IPS-18a (cell line): Measurements from ENCODE around the gene UBE2L3.
"Not testable (repeated sequence)": the region's sequence is repeated elsewhere in the genome, so short reads cannot be mapped to it uniquely, and the experiment has no call there.

Experiments
- H3K27ac ChIP-seq: one replicate; pipeline ENCODE4 v1.5.1; 2013; ENCODE audit warnings: low read length
- H3K27me3 ChIP-seq: one replicate; pipeline ENCODE4 v1.6.1; 2013; ENCODE audit warnings: mild to moderate bottlenecking, low read length; ENCODE audit not compliant: control insufficient read depth, insufficient read depth
- H3K36me3 ChIP-seq: one replicate; pipeline ENCODE4 v1.6.1; 2013; ENCODE audit warnings: low read depth, low read length; ENCODE audit not compliant: control insufficient read depth
- H3K4me1 ChIP-seq: one replicate; pipeline ENCODE4 v1.6.1; 2013; ENCODE audit warnings: low read depth, low read length; ENCODE audit not compliant: control insufficient read depth
- H3K4me3 ChIP-seq: one replicate; pipeline ENCODE4 v1.5.1; 2013; ENCODE audit warnings: low read length
- H3K9ac ChIP-seq: one replicate; pipeline ENCODE4 v1.6.1; 2013; ENCODE audit warnings: mild to moderate bottlenecking, low read length, moderate library complexity
- H3K9me3 ChIP-seq: one replicate; pipeline ENCODE4 v1.6.1; 2013; ENCODE audit warnings: low read depth, low read length; ENCODE audit not compliant: control insufficient read depth

The UBE2L3 gene

GRCh38 chr22:21611210-21611977 lies 43.9 kb downstream of the UBE2L3 start:
- no peaks in the 10 kb centered on the region for H3K9me3 ChIP-seq
- H3K4me1 ChIP-seq, result no peaks in the 10 kb centered on the region
- no peak overlapping the region for H3K9ac ChIP-seq
- no peak overlapping the region for H3K4me3 ChIP-seq
- peaks cover 48% of the 10 kb centered on the region for H3K36me3 ChIP-seq
- H3K27ac ChIP-seq, result no peak overlapping the region
- H3K27me3 ChIP-seq, result no peaks in the 10 kb centered on the region

DNA sequence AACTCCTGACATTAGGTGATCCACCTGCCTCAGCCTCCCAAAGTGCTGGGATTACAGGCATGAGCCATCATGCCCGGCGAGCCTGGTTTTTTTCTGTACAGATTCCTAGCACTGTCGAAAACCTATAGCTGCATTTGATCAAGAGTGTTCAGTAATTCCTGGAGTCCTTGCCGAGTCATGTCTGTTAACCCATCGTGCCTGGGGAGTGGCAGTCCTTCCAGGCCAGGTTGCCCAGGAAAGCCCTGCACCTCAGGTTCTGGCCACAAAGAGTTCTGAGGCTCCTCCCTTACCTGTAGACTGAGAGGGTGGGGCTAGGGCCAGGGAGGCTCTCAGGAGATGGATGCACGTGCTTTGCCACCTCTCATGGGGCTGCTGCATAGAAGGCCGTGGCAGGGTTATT lies 45.3 kb downstream of the UBE2L3 start:
- Histone ChIP-seq H3K4me3 (no peak overlapping the region), H3K36me3 (peaks cover 48% of the 10 kb centered on the region), H3K9me3 (no peaks in the 10 kb centered on the region), H3K9ac (no peak overlapping the region), H3K4me1 (no peaks in the 10 kb centered on the region), H3K27ac (no peak overlapping the region), H3K27me3 (no peaks in the 10 kb centered on the region)

GRCh38 chr22:21613553-21614233 lies 46.2 kb downstream of the UBE2L3 start:
- H3K27me3 ChIP-seq, result no peaks in the 10 kb centered on the region
- H3K9me3 ChIP-seq, result no peaks in the 10 kb centered on the region
- no peaks in the 10 kb centered on the region for H3K4me1 ChIP-seq
- no peak overlapping the region for H3K9ac ChIP-seq
- H3K4me3 ChIP-seq, result no peak overlapping the region
- H3K27ac ChIP-seq, result no peak overlapping the region
- H3K36me3 ChIP-seq, result peaks cover 48% of the 10 kb centered on the region

GRCh38 chr22:21615731-21616130 lies 48.2 kb downstream of the UBE2L3 start:
- H3K36me3 ChIP-seq, result peaks cover 39% of the 10 kb centered on the region
- no peaks in the 10 kb centered on the region for H3K4me1 ChIP-seq
- no peak overlapping the region for H3K4me3 ChIP-seq
- H3K27ac ChIP-seq, result no peak overlapping the region
- H3K9ac ChIP-seq, result no peak overlapping the region
- no peaks in the 10 kb centered on the region for H3K9me3 ChIP-seq
- H3K27me3 ChIP-seq, result no peaks in the 10 kb centered on the region

GRCh38 chr22:21617337-21617736 lies 49.8 kb downstream of the UBE2L3 start:
- H3K27ac ChIP-seq, H3K27me3 ChIP-seq, H3K9ac ChIP-seq, H3K4me3 ChIP-seq, H3K9me3 ChIP-seq, H3K4me1 ChIP-seq: not testable (repeated sequence)
- peaks cover 28% of the 10 kb centered on the region for H3K36me3 ChIP-seq

DNA sequence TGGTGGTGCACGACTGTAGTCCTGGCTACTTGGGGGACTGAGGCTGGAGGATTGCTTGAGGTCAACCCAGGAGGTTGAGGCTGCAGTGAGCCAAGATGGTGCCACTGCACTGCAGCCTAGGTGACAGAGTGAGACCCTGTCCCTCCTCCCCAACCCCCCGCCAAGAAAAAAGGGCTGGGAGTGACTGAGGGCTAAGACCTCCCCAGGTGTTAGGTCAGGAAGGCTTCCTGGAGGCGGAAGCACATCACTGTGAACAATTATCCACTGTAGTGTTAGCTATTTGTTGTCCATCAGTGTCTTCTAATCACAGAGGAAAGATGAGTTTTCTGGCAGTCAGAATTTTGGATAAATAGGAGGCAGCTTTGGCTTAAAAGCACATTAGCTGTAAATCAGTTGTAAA lies 53.5 kb downstream of the UBE2L3 start:
- H3K27ac ChIP-seq, result no peak overlapping the region
- no peaks in the 10 kb centered on the region for H3K9me3 ChIP-seq
- H3K9ac ChIP-seq, result no peak overlapping the region
- H3K4me3 ChIP-seq, result no peak overlapping the region
- no peaks in the 10 kb centered on the region for H3K4me1 ChIP-seq
- H3K27me3 ChIP-seq, result no peaks in the 10 kb centered on the region
- peaks cover 9% of the 10 kb centered on the region for H3K36me3 ChIP-seq

GRCh38 chr22:21622011-21622918 lies 54.8 kb downstream of the UBE2L3 start:
- Histone ChIP-seq H3K27ac (no peak overlapping the region), H3K27me3 (no peaks in the 10 kb centered on the region)

DNA sequence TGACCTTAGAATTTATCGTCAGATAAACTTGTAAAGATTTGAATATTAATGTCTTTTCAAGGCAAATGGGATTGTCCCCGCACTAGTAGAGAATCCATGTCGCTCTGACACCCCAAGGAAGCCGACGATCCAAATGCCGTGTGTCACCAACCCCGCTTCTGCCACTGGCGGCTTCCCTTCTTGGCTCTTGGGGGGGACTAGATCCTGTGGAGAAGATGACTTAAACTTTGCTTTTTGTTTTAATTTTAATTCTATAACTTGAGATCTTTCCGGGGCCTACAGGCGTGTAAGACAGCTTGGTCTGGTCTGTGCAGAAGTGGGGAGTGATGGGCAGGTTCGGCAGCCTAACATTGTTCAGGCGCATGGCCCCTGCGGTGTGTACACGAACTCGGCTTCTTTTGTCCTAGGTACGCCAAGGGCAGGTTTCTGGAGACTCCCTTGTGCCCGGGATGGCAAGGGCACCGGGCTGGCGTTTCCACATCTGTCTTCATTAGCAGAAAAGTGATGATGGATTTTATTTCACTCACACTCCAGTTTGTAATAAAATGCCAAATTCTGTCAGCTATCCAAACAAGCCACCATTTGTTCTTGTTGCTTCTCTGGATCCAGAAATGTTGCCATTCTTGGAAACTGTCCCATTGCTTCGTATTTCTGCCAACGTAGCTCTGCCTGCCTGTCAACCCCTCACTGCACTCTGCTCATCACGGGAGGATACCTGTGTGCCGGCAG lies 55.6 kb downstream of the UBE2L3 start:
- Histone ChIP-seq H3K4me1 (no peaks in the 10 kb centered on the region), H3K27ac (no peak overlapping the region), H3K27me3 (no peaks in the 10 kb centered on the region), H3K9me3 (no peaks in the 10 kb centered on the region), H3K9ac (no peak overlapping the region), H3K4me3 (no peak overlapping the region), H3K36me3 (peaks cover 10% of the 10 kb centered on the region)

More at GRCh38 chr22:21622011-21622918, 54.8 kb downstream of the UBE2L3 start:
- Histone ChIP-seq H3K9me3 (no peaks in the 10 kb centered on the region), H3K9ac (no peak overlapping the region), H3K4me3 (no peak overlapping the region), H3K36me3 (peaks cover 8% of the 10 kb centered on the region), H3K4me1 (no peaks in the 10 kb centered on the region)

DNA sequence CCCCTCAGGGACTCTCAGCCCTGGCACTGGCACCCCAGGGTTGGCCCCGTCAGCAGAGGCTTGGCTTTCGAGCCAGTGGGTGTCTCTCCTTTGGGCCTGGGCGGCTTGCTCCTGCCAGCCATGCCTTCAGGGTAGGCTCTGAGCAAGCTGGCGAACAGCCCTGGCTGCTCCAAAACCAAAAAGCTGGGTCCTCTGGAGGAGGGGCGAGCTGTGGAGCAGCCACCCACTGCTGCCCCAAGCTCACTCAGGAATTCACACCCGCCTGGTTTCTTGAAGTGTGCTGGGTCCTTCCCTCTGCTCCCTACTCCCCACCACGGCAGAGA lies 56.1 kb downstream of the UBE2L3 start:
- Histone ChIP-seq H3K36me3 (peaks cover 12% of the 10 kb centered on the region), H3K4me1 (no peaks in the 10 kb centered on the region), H3K27me3 (no peaks in the 10 kb centered on the region), H3K27ac (no peak overlapping the region), H3K9ac (no peak overlapping the region), H3K9me3 (no peaks in the 10 kb centered on the region), H3K4me3 (no peak overlapping the region)

GRCh38 chr22:21624120-21624879 lies 56.8 kb downstream of the UBE2L3 start:
- Histone ChIP-seq H3K4me3 (no peak overlapping the region), H3K9ac (no peak overlapping the region), H3K4me1 (no peaks in the 10 kb centered on the region), H3K9me3 (no peaks in the 10 kb centered on the region), H3K27ac (no peak overlapping the region), H3K27me3 (no peaks in the 10 kb centered on the region), H3K36me3 (peaks cover 12% of the 10 kb centered on the region)
